ENCODE measurements around the gene HIBCH.
"Not testable (repeated sequence)": the region's sequence is repeated elsewhere in the genome, so short reads cannot be mapped to it uniquely, and the experiment has no call there.

The HIBCH gene

DNA sequence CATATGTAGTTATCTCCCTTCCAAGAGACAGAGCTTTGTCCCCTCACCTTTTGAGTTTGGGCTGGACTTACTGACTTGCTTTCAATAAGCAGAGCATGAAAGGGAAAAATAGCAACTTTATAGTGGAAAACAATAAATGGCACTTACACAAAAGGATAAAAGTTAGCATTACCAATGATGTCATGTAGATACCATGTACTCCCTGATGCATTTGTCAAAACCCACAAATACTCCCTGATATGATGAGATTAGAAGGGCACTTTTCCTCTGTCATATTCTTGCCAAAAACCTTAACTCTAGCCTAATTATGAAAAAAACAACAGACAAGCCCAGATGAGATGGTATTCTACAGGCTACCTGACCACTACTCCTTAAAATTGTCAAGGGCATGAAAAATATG, 16.0 kb downstream of the HIBCH start:
- DNase-seq: no peak

DNA sequence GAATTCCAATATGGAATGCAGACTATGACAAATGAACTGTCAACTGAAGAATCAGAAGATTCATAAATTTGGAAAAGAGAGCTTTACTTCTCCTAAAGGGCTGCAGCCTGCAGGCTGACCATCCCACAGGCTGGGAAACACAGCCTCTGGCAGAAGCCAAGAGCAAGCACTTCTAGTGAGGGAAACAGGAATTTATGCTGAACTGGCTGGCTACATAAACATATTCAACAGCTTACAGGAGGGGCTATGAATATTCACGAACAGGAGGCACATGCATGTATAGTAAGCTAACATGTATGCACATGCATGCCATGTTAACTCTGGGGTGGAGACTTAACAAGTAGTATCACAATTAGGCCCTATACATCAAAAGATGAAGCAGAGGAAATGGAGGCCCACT, 17.6 kb downstream of the HIBCH start:
- no peak for DNase-seq

DNA sequence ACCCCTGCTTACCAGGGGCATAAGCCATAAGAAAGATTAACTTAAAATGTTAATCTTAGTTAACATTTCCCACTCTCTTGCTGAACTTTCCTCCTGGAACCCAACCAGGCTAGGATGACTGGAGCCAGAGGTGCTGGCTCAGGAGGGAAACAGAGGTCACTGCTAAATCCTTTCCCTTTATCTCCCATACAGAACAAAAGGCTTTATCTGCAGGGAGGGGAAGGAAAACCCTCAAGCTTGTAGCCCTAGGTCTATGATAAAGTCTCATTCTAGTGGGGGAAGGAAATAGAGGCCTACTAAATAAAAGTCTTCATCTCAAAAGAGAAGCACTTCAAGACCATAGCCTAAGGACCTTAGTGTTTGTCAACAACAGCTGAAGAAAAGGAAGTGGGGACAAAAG, 18.6 kb downstream of the HIBCH start:
- DNase-seq: no peak

DNA sequence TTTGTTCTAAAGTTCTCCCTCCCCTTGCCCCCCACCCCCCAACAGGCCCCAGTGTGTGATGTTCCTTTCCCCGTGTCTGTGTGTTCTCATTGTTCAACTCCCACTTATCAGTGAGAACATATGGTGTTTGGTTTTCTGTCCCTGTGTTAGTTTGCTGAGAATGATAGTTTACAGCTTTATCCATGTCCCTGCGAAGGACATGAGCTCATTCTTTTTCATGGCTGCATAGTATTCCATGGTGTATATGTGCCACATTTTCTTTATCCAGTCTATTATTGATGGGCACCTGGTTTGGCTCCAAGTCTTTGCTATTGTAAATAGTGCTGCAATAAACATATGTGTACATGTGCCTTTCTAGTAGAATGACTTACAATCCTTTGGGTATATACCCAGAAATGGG, 21.7 kb downstream of the HIBCH start:
- not testable (repeated sequence) for DNase-seq

DNA sequence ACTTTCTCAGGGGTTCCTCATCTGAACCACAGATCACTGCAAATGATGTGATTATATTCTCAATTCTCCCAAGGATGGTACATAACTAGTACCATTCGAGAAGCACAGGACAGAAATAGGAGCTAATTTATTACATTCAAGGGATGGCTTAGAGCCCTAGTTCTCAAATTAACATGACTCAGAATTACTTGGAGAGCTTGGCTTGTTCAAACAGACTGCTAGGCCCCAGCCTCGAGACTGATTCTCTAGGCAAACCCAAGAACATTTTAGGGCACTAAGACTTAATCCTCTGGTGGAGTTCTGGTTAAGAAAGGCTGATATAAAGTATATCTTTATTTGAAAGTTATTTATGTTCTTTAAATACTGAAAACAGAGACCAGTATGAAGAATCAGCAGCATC, 35.8 kb downstream of the HIBCH start:
- no peak for DNase-seq

DNA sequence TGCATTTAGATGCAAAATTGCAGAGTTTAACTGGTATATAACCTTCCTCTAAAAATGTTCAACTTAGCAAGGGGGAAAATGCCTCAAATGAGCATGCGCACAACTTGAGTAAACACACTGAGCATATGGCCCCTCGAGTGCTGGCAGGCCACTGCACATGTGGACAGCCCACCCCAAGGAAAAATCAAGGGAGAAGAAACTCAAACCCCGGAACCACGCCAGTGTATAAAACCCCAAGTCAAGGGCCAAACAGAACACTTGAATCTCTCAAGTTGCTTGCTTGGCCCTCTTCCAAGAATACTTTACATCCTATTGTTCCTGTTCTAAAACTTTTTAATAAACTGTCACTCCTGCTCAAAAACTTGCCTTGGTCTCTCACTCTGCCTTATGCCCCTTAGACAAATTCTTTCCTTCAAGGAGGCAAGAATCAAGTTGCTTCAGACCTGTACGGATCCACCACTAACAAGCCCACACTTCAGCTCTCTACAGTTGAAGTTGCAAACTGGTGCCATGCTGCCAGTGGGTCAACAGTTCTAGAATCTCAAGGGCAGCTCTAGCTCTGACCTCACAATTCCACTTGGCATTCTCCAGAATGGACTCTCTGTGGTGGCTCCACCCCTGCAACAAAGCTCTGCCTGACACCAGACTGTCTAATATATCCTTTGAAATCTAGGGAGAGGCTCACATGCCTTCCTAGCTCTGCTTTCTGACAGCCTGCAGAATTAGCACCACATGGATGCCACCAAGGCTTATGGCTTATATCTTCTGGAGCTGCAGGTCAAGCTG, 38.9 kb downstream of the HIBCH start:
- DNase-seq: no peak

DNA sequence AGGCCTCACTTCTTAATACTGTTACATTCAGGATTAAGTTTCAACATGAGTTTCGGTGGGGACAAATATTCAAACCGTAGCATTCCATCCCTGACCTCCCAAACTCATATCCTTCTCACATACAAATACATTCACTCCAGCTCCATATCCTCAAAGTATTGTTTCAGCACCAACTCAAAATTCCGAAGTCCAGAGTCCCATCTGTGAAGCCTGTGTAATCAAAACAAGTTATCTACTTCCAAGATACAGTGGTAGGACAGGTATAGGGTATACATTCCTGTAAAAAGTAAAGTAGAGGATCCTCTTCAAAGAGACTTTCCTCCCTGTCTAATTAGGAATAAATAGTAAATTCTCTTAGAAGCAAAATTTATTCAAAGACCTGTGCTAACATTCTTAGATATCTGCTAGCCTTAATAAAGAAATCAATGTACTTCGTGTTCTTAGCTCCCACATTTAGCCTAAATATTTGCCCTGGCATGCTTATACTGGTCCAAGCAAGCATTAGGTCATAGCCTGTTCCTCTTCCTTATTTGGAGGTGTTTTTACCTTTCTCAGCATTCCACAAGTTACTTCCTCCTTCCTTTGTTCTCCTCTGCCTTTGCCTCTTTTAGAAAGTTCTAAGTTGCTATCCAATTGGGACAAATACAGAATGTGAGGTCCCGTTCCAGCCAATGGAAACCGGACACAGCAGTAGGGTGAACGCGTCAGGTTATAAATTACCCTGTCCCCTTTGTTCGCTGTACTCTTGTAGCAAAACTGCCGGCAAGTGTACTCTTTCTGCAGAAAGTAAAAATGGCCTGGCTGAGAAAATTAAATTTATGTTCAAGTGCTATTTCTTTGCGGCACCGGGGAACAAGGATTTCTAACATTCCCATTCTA, 40.1 kb downstream of the HIBCH start:
- DNase-seq: not testable (repeated sequence)

DNA sequence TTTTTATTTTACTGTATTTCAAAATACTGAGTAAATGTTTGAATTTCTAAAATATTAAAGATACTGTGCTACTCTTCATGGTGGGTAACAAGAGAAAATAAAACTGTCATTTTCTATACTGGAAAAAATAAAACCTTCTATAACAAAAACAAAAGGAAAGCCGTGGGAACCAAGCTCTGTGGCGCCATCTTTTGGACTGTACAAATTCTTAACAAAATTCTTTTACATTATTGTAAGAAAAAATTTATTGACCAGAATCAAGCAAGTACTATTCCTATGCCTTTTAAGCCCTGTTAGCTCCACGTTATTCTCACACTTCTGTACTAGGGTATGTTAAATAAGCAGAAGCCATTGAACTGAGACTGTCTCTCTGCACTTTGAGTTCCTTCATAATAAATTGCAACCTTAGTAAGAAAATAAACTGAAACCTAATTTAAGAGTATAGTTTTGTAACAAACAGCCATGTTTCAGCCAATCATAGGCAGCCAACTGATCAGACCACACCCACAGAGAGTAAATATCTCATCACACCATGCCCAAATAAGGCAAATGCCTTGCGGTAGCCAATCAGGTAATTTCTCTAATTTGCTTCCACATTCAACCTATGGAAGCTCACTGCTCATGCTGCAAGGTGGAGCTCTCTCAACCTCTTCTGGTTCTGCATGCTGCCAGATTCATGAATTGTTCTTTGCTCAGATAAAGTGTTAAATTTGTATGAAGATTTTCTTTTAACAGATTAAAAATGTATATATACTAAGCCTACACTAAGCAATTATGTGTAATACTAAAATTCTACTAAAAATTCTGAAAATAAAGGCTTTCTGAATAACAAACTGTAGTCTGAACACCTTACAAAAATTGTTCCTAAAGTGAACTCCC, 42.2 kb downstream of the HIBCH start:
- DNase-seq: no peak

DNA sequence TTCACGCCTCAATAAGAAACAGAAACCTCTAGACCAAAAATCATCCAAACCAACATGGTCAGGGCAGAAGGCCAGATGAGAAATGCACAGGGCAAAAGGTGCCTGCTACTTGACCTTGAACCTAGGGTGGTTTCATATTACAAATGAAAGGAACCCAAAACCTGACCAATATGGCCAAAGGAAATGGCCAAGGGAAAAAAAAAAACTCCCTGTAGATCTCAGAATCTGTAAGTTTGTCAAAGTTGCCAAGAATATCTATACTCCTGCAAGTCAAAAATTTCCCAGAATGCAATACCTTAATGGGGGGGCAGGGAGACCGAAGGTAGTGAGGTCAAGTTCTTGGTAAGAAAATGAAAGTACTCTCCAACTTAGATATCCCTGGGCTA, 47.2 kb downstream of the HIBCH start:
- no peak for DNase-seq

DNA sequence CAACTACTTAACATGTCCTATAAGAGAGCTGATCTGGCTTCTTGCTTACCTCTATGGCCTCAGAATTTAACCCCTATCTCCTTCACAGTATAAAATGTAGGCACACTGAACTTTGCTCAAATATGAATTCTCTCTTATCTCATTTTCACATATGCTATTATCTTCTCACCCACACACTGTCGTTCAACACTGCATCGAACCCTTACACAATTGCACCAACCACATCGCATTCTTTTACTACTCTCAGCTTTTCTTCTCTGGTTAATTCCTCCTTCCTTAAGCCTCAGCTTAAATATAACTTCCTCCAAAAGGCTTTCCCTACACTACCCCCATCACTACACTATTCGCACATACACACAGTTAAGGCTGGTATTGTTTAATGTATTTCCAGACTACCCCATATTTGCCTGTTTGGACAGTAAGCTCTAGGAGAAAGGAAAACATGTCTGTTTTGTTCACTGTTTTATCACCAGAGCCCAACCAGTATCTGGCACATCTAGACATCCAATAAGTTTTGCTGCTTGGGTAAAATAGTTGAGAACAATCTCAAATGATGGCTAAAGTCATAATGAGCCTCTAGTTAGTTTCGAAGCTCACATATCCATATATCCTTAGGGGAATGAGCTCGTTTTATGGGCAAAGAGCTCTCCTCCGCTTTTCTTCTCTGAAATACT, 47.7 kb downstream of the HIBCH start:
- no peak for DNase-seq

DNA sequence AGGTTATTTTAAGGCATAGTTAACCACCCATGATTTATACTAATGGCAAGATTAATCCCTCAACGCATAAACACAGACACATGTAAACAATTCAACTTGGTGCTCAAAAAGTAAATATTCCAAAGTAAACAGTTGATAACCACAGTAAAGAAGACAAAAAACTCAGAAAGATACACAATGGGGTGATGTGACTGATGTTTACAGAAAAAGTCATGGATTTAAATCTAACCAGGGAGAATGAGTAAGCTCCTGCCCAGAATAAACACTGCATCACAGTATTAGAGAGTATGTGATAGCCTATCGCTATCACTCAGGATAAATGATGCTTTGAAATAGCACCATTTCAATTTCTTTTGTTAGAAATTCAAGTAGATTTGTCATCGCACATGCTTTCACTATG, 49.3 kb downstream of the HIBCH start:
- no peak for DNase-seq

DNA sequence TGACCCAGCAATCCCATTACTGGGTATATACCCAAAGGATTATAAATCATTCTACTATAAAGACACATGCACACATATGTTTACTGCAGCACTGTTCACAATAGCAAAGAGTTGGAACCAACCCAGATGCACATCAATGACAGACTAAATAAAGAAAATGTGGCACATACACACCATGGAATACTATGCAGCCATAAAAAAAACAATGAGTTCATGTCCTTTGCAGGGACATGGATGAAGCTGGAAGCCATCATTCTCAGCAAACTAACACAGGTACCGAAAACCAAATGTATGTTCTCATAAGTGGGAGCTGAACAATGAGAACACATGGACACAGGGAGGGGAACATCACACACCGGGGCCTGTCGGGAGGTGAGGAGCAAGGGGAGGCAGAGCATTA, 49.9 kb downstream of the HIBCH start:
- DNase-seq: not testable (repeated sequence)

DNA sequence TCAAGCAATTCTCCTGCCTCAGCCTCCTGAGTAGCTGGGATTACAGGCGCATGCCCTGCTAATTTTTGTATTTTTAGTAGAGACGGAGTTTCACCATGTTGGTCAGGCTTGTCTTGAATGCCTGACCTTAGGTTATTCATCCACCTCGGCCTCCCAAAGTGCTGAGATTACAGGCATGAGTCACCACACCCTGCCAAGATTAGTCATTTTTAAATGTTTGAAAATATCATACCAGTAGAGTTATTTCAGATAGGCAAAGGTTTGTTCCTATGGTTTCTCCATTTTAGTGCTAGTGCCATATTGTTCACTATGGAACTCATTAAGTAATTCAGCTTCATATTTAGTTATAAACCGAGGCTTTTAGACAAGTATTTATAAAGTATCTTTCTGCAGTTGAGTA, 52.3 kb downstream of the HIBCH start:
- no peak for DNase-seq

DNA sequence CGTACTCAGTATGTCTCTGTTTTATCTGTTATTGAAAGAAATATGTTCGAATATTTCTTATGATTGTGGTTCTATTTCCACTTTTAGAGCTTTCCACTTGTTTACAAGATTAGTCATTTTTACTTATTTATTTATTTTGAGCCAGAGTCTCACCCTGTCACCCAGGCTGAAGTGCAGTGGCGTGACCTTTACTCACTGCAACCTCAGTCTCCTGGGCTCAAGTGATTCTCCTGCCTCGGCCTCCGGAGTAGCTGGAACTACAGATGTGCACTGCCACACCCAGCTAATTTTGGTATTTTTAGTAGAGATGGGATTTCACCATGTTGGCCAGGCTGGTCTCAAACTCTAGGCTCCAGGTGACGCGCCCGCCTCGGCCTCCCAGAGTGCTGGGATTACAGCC, 53.3 kb downstream of the HIBCH start:
- DNase-seq: no peak

DNA sequence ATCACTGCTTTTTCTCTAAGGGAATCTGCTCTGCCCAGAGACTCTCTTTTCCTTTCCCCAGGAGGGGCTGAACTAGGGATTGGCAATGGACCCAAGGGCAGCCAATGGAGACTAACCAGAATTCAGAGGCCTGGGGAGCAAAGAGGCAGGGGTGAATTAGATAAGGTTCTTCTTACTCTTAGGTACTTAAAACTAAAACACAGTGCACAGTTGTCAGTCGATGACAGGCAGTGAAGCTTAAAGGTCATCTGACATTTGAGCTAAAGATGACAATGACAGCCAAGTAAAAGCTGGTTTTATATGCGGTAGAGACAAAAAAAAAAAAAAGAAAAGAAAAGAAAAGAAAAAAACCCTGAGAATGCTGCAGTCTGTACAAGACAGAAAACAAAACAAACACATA, 57.8 kb downstream of the HIBCH start:
- no peak for DNase-seq

DNA sequence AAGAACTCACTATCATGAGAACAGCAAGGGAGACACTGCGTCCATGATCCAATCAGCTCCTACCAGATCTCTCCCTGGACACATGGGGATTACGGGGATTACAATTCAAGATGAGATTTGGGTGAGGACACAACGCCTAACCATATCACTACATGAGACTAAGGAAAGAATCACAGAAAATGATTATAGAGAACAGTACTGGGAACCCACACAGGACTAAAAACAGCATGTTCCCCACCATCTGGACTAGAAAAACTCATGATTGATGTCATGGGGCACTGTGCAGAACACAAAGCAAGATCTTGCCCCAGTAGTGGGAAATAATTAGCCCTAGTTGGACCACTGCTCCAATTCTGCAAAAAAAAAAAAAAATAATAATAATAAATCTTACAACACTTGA, 63.5 kb downstream of the HIBCH start:
- DNase-seq: no peak

DNA sequence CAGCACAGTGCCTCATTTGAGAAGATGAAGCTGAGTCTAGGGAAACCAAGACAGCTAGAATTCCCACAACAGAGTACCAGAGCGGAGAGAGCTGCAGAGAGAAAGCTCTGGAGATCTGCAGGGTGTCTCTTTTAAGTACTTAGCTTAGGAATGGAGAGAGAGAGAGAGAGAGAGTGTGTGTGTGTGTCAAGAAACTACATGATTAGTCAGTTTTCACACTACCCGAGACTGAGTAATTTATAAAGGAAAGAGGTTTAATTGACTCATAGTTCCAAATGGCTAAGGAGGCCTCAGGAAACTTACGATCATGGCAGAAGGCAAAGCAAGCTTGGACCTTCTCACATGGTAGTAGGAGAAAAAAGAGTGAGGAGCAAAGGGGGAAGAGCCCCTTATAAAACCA, 64.0 kb downstream of the HIBCH start:
- no peak for DNase-seq

DNA sequence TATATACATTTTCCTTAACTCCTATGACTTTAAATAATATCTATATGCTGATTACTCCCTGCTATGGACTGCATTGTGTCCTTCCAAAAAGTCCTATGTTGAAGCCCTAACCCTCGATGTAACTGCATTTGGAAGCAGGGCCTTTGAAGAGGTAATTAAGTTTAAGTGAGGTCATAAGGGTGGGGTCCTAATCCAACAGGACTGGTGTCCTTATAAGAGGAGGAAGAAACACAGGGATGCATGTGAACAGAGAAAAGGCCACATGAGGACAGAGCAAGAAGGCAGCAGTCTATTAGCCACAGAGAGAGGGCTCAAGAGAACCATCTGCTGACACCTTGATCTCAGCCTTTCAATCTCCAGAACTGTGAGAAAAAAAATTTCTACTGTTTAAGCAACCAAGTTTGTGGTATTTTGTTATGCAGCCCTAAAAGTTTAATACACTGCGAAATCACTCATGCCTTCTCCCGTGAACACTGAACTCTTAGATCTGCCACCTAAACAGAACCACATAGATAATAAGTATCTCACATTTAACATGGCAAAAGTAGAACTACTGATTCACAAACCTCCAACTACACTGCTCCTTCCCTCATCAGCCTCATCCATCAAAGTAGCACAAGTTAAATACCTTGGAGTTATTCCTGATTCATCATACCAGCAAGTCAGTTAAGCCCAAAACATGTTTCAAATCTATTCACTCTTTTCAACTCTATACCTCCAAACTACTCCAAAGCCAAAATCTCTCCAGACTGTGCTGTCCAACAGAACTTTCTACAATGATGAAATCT, 65.4 kb downstream of the HIBCH start:
- no peak for DNase-seq

DNA sequence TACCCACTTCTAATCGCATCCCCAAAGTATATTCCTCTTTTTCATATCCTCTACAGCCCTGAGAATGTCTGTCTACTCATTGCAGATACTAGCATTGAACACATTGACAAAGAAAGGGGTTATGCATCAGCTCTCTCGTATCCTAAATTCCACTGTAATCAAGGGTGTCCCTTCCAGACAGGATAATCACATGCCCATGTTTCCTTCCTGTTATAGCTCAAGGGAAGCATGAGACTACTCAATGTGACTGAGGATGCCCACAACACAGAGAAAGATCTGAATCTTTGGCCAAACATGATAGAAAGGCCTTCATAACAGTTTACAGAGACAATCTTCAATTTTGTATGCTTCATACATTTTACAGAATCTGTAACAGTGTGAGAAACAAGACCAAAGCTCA, 69.2 kb downstream of the HIBCH start:
- no peak for DNase-seq

DNA sequence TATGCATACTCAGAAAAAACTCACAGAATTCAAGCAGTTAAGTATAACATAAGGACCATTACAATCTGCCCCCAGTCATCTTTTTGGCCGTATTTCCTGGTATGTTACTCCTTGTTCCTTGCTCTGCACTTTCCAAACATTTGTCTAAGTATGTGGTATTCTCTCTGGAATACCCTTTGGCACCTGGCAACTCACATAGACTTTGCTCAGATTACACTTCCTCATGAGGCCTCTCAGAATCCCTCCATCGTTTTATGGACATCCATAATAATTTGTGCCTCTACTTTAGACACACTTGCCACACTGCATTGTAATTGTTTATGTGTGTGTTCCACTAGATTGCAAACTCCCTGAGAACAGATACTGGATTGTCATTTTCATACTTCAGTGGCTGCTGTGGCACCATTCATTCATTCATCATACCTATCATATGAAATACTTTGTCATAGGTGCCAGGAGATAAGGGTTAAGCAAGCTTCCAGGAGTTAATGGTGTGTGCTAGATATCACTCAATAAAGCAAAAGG, 84.0 kb downstream of the HIBCH start:
- no peak for DNase-seq

DNA sequence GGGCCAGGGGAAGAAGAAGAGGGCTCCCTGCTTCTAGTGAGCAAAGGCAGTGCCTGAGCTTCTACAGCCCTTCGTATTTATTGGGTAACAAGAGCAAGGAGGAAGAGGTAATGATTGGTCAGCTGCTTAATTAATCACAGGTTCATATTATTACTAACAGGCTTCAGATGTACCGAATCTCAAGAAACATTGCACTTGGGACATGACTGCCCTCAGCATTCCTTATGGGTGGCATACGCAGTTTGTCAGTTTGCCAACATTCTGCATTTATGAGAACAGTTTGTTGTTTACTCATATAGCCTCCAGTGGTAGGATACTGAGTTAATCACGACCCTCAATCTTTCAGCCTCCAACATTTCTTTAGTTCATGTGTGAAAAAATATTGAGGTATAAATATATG, 84.5 kb downstream of the HIBCH start:
- DNase-seq: no peak

DNA sequence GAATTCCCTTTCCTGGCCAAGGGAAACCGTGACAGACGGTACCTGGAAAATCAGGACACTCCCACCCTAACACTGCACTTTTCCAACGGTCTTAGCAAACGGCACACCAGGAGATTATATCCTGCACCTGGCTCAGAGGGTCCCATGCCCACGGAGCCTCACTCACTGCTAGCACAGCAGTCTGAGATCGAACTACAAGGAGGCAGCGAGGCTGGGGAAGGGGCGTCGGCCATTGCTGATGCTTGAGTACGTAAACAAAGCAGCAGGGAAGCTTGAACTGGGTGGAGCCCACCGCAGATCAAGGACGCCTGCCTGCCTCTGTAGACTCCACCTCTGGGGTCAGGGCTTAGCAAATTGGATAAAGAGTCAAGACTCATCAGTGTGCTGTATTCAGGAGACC, 95.6 kb downstream of the HIBCH start:
- not testable (repeated sequence) for DNase-seq
